Mesothelial cell of epicardium (in vitro differentiated cells): ENCODE measurements around the gene LNX2. TPM values are rescaled to one million over a fixed set of nuclear protein-coding genes. Genes with fewer than 3 reads are reported as not detected.
A peak's percentile ranks its signal among the peaks of the same experiment; 100 is the strongest.

ENCODE experiments used
- DNase-seq, 2 experiments: peaks; one replicate each; pipeline ENCODE4 v3.0.0; 2021; ENCODE audit warnings: low spot score in 2 of 2; ENCODE audit not compliant: unreplicated experiment in 2 of 2
- H3K27ac Mint-ChIP-seq: 2 replicates; pipeline ENCODE4 v1.8.0; 2021; ENCODE audit warnings: mixed read lengths
- H3K27me3 Mint-ChIP-seq: 2 replicates; pipeline ENCODE4 v1.8.0; 2021; ENCODE audit warnings: low read depth, mixed read lengths
- H3K36me3 Mint-ChIP-seq: 2 replicates; pipeline ENCODE4 v1.8.0; 2021; ENCODE audit warnings: mixed read lengths
- H3K4me1 Mint-ChIP-seq: 2 replicates; pipeline ENCODE4 v1.8.0; 2021; ENCODE audit warnings: mixed read lengths
- H3K4me3 Mint-ChIP-seq: 2 replicates; pipeline ENCODE4 v1.8.0; 2021; ENCODE audit warnings: mild to moderate bottlenecking, moderate library complexity, mixed read lengths
- H3K9me3 Mint-ChIP-seq: 2 replicates; pipeline ENCODE4 v1.8.0; 2021; ENCODE audit warnings: mixed read lengths
- CTCF ChIP-seq: fragments of 200-600 bp; sonication (generic); IDR thresholded peaks from one replicate; pipeline ENCODE4 v1.5.0; 2021; ENCODE audit warnings: antibody characterized with exemption; ENCODE audit not compliant: unreplicated experiment
- total RNA-seq: library from RNA; stranded (reverse); gene quantifications from 3 replicates; pipeline ENCODE4 v1.2.1, GENCODE V29; 2021

The LNX2 gene
- total RNA-seq, 1 donor from 2014 or later, result 13.6 TPM

DNA sequence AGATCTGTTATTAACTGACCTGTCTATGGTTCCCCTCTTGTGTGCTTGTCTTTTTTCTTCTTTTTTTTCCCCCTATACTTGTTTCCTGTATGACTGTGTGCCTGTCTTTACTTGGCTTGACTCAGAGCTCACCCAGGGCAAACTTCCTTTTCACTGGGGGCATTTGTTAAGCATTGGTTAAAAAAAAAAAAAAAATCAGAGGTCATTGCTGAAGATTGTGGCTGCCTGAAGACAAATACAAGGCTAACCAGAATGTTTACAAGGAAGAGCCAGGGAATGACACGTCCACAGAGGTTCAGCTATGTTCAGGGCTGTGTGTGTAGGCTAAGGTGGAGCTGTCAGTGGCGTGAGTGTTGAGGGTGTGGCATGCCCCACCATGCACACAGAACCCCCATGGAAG is 47.1 kb downstream of the LNX2 start:
- TF ChIP-seq CTCF, result no peak
- peaks cover 16% of the 10 kb centered on the region for H3K9me3 Mint-ChIP-seq
- no peaks in the 10 kb centered on the region for H3K27me3 Mint-ChIP-seq
- peak overlapping the region; percentile 44 for H3K27ac Mint-ChIP-seq
- no peak overlapping the region for H3K4me3 Mint-ChIP-seq
- peaks cover 23% of the 10 kb centered on the region for H3K4me1 Mint-ChIP-seq
- DNase-seq, result no peak
- H3K36me3 Mint-ChIP-seq, result peaks cover 24% of the 10 kb centered on the region

- Mint-ChIP-seq H3K27ac (no peak overlapping the region), H3K4me3 (no peak overlapping the region), H3K36me3 (peaks cover 24% of the 10 kb centered on the region), H3K27me3 (no peaks in the 10 kb centered on the region), H3K4me1 (peaks cover 17% of the 10 kb centered on the region), H3K9me3 (peaks cover 16% of the 10 kb centered on the region)
- DNase-seq, result no peak
- no peak for TF ChIP-seq CTCF
Observed at GRCh38 chr13:27572234-27572901, 48.0 kb downstream of the LNX2 start.

DNA sequence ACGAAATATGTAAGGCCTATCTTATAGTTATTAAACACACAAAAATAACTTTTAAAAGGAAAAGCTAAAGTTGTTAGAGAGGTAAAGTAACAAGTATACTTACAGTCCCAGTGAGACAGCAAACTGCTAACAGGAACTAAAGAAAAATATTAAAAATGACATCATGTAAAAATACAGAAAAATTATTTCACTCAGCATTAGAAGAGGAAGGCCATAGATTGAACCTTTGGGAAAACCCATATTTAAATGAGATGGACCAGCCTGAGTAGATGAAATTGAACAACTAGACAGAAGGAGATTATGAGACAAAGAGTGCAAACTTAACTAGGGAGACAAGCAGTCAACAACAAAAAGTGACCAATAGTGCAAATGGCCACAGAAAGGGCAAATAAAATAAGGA is 49.4 kb downstream of the LNX2 start:
- TF ChIP-seq CTCF, result no peak
- H3K27ac Mint-ChIP-seq, result no peak overlapping the region
- peaks cover 21% of the 10 kb centered on the region for H3K36me3 Mint-ChIP-seq
- no peak for DNase-seq
- peaks cover 15% of the 10 kb centered on the region for H3K4me1 Mint-ChIP-seq
- no peak overlapping the region for H3K4me3 Mint-ChIP-seq
- peaks cover 16% of the 10 kb centered on the region for H3K9me3 Mint-ChIP-seq
- no peaks in the 10 kb centered on the region for H3K27me3 Mint-ChIP-seq

DNA sequence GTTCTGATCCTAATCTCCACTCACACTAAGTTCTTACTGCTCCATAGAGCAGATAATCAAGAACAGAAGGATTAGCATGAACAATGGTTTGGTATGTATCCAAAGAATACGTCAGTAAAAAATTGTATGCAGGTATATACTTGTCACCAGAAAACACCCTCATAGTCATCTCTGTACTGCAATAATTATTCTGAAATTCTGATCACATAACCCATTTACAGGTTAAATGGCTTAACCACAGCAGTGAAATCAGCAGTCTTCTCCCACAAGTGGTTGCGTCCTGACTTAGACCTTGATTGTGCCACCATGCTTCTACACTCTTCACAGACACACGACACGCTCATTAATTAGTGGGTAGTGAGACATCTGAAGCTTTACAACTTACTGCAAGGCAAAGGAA is 50.9 kb downstream of the LNX2 start:
- Mint-ChIP-seq H3K9me3 (peaks cover 9% of the 10 kb centered on the region), H3K4me3 (no peak overlapping the region), H3K27me3 (no peaks in the 10 kb centered on the region), H3K27ac (no peak overlapping the region), H3K36me3 (peaks cover 9% of the 10 kb centered on the region), H3K4me1 (peaks cover 15% of the 10 kb centered on the region)
- no peak for TF ChIP-seq CTCF
- no peak for DNase-seq

GRCh38 chr13:27565818-27566217 is 54.5 kb downstream of the LNX2 start:
- Mint-ChIP-seq H3K9me3 (no peaks in the 10 kb centered on the region), H3K27me3 (no peaks in the 10 kb centered on the region), H3K36me3 (peaks cover 6% of the 10 kb centered on the region), H3K4me3 (no peak overlapping the region), H3K4me1 (no peaks in the 10 kb centered on the region), H3K27ac (no peak overlapping the region)
- TF ChIP-seq CTCF, result no peak
- DNase-seq, result no peak

DNA sequence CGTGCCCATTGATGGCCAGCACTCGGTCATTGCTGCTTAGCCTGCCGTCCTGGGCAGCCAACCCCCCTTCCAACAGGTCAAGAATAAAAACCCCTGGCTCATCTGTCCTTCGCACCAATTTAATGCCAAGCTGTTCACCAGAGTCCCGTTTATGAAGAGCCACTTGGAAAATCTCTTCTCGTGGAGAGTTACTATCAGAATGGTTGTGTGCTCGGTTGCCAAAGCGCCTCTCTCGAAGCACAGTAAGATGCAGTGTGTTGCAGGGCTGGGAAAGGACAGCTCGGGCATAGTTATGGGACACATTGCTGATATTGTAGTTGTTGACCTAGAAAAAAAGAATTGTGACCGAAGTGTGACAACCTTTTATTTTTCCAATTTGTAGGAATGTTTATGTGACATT is 57.9 kb downstream of the LNX2 start:
- Mint-ChIP-seq H3K9me3 (no peaks in the 10 kb centered on the region), H3K4me3 (no peak overlapping the region), H3K27ac (no peak overlapping the region), H3K4me1 (no peaks in the 10 kb centered on the region), H3K36me3 (peaks cover 9% of the 10 kb centered on the region), H3K27me3 (no peaks in the 10 kb centered on the region)
- no peak for DNase-seq
- TF ChIP-seq CTCF, result no peak
